Esophagus (tissue), 2 donors: ENCODE data around the gene CDKAL1. TPM values are rescaled to one million over a fixed set of nuclear protein-coding genes. Genes with fewer than 3 reads are reported as not detected.

Experiments
- H3K27ac ChIP-seq, 2 donors: one replicate each; pipeline ENCODE4 v1.5.1; 2013; ENCODE audit warnings: low read depth in 2 of 2, mild to moderate bottlenecking in 2 of 2, inconsistent platforms in 1 of 2, low read length in 1 of 2, moderate library complexity in 1 of 2
- H3K27me3 ChIP-seq, 2 donors: one replicate each; pipeline ENCODE4 v1.6.1; 2013; ENCODE audit warnings: low read length in 2 of 2, control low read depth in 1 of 2, mild to moderate bottlenecking in 1 of 2; ENCODE audit not compliant: insufficient read depth in 2 of 2, control insufficient read depth in 1 of 2
- H3K36me3 ChIP-seq, 2 donors: one replicate each; pipeline ENCODE4 v1.6.1; 2013; ENCODE audit warnings: low read length in 1 of 2; ENCODE audit not compliant: control insufficient read depth in 2 of 2, insufficient read depth in 2 of 2
- H3K4me1 ChIP-seq, 2 donors: one replicate each; pipeline ENCODE4 v1.6.1; 2013; ENCODE audit warnings: low read length in 1 of 2; ENCODE audit not compliant: control insufficient read depth in 2 of 2, insufficient read depth in 2 of 2
- H3K4me3 ChIP-seq, 2 donors: one replicate each; pipeline ENCODE4 v1.5.1; 2013; ENCODE audit warnings: low read length in 2 of 2, mild to moderate bottlenecking in 2 of 2, low read depth in 1 of 2, moderate library complexity in 1 of 2
- H3K9me3 ChIP-seq, 2 donors: one replicate each; pipeline ENCODE4 v1.6.1; 2013; ENCODE audit warnings: mild to moderate bottlenecking in 2 of 2, low read depth in 1 of 2, low read length in 1 of 2, moderate library complexity in 1 of 2; ENCODE audit not compliant: control insufficient read depth in 2 of 2, insufficient read depth in 1 of 2
- WGBS, 2 donors: extraction: QIAGEN DNeasy Blood & Tissue Kit; methylation state at CpG; one replicate each; pipeline ENCODE4 v1.1.7; 2013; 5-methylcytosine and 5-hydroxymethylcytosine counted together
- polyA plus RNA-seq, 2 donors: library from polyadenylated mRNA; stranded (reverse); fragments of 200-250 nt; gene quantifications; one replicate each; pipeline ENCODE4 v1.2.3, GENCODE V29; 2013
- donor health status: healthy with polysubstance abuse.
- donor health status: Bipolar disorder and iron deficiency.

Gene CDKAL1
- polyA plus RNA-seq, 2 donors, result 3.5 TPM

GRCh38 chr6:21271428-21272155 is 737.3 kb downstream of the CDKAL1 start:
- Histone ChIP-seq H3K9me3 (peaks cover 3% of the 10 kb centered on the region in 2 donors), H3K27me3 (no peaks in the 10 kb centered on the region), H3K27ac (no peak overlapping the region), H3K4me3 (no peak overlapping the region), H3K4me1 (no peaks in the 10 kb centered on the region), H3K36me3 (no peaks in the 10 kb centered on the region)
- 83 to 89% methylated on average over 7 of the region's 7 CpGs for WGBS, 2 donors

- Histone ChIP-seq H3K27ac (no peak overlapping the region), H3K27me3 (no peaks in the 10 kb centered on the region), H3K9me3 (peaks cover 3% of the 10 kb centered on the region in 2 donors), H3K36me3 (no peaks in the 10 kb centered on the region), H3K4me1 (no peaks in the 10 kb centered on the region), H3K4me3 (no peak overlapping the region)
- 84 to 86% methylated on average over 2 of the region's 2 CpGs for WGBS, 2 donors
These were observed 739.2 kb downstream of the CDKAL1 start for GRCh38 chr6:21273451-21273850.

GRCh38 chr6:21274851-21275250 is 740.6 kb downstream of the CDKAL1 start:
- Histone ChIP-seq H3K9me3 (peaks cover 3% of the 10 kb centered on the region in 2 donors), H3K27ac (no peak overlapping the region), H3K36me3 (no peaks in the 10 kb centered on the region), H3K4me1 (no peaks in the 10 kb centered on the region), H3K27me3 (no peaks in the 10 kb centered on the region), H3K4me3 (no peak overlapping the region)
- WGBS, 2 donors, result 81 to 85% methylated on average over 6 of the region's 6 CpGs

GRCh38 chr6:21277601-21278374 is 743.5 kb downstream of the CDKAL1 start:
- 62 to 68% methylated on average over 7 of the region's 7 CpGs for WGBS, 2 donors
- H3K27ac ChIP-seq, result no peak overlapping the region

GRCh38 chr6:21278375-21278745 is 744.1 kb downstream of the CDKAL1 start:
- 73 to 76% methylated on average over 4 of the region's 4 CpGs for WGBS, 2 donors
- Histone ChIP-seq H3K4me1 (no peaks in the 10 kb centered on the region), H3K9me3 (peaks cover 0 to 3% of the 10 kb centered on the region in 2 donors), H3K36me3 (no peaks in the 10 kb centered on the region), H3K4me3 (no peak overlapping the region), H3K27me3 (no peaks in the 10 kb centered on the region), H3K27ac (no peak overlapping the region)

More at GRCh38 chr6:21277601-21278374, 743.5 kb downstream of the CDKAL1 start:
- H3K4me3 ChIP-seq, result no peak overlapping the region
- H3K9me3 ChIP-seq, result peaks cover 3% of the 10 kb centered on the region in 2 donors
- no peaks in the 10 kb centered on the region for H3K4me1 ChIP-seq
- H3K27me3 ChIP-seq, result no peaks in the 10 kb centered on the region
- H3K36me3 ChIP-seq, result no peaks in the 10 kb centered on the region

GRCh38 chr6:21279619-21280018 is 745.4 kb downstream of the CDKAL1 start:
- Histone ChIP-seq H3K4me3 (no peak overlapping the region), H3K27ac (no peak overlapping the region), H3K27me3 (no peaks in the 10 kb centered on the region), H3K9me3 (no peaks in the 10 kb centered on the region), H3K4me1 (no peaks in the 10 kb centered on the region), H3K36me3 (no peaks in the 10 kb centered on the region)
- WGBS, 2 donors, result 92 to 93% methylated on average over 5 of the region's 5 CpGs

GRCh38 chr6:21281366-21281765 is 747.1 kb downstream of the CDKAL1 start:
- H3K4me3 ChIP-seq, result no peak overlapping the region
- no peaks in the 10 kb centered on the region for H3K4me1 ChIP-seq
- no peaks in the 10 kb centered on the region for H3K9me3 ChIP-seq
- WGBS, 2 donors, result 63 to 77% methylated on average over 2 of the region's 2 CpGs
- no peaks in the 10 kb centered on the region for H3K27me3 ChIP-seq
- H3K36me3 ChIP-seq, result no peaks in the 10 kb centered on the region
- no peak overlapping the region for H3K27ac ChIP-seq

Other genes with a start within 250 kb of the CDKAL1 start
- gene E2F3, start 132.6 kb upstream of the CDKAL1 start, polyA plus RNA-seq, result 1 to 10 TPM; 3.4 to 3.9 TPM